Measurements from ENCODE around the gene TBC1D28.
"Not testable (repeated sequence)": the region's sequence is repeated elsewhere in the genome, so short reads cannot be mapped to it uniquely, and the experiment has no call there.

DNA sequence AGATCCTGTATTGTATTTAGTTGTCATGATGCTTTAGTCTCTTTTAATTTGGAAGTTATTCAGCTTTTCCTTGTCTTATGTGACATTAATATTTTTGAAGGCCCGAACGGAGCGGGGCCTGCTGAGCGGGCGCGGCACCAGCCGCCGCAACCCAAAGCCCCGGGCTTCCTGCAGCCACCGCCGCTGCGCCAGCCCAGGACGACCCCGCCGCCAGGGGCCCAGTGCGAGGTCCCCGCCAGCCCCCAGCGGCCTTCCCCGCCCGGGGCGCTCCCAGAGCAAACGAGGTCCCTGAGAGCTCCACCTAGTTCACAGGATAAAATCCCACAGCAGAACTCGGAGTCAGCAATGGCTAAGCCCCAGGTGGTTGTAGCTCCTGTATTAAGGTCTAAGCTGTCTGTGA is 5.9 kb upstream of the TBC1D28 start:
- TF ChIP-seq, protein P1, sequence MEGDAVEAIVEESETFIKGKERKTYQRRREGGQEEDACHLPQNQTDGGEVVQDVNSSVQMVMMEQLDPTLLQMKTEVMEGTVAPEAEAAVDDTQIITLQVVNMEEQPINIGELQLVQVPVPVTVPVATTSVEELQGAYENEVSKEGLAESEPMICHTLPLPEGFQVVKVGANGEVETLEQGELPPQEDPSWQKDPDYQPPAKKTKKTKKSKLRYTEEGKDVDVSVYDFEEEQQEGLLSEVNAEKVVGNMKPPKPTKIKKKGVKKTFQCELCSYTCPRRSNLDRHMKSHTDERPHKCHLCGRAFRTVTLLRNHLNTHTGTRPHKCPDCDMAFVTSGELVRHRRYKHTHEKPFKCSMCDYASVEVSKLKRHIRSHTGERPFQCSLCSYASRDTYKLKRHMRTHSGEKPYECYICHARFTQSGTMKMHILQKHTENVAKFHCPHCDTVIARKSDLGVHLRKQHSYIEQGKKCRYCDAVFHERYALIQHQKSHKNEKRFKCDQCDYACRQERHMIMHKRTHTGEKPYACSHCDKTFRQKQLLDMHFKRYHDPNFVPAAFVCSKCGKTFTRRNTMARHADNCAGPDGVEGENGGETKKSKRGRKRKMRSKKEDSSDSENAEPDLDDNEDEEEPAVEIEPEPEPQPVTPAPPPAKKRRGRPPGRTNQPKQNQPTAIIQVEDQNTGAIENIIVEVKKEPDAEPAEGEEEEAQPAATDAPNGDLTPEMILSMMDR (IDR thresholded peaks at IDR 0.05 in 8 of 11, conservative IDR thresholded peaks at IDR 0.05 in 3 of 11), result not testable (repeated sequence)
- not testable (repeated sequence) for TF ChIP-seq POLR2A (IDR thresholded peaks at IDR 0.05)

Measured in spleen (tissue), 7 donors.